NCI-H187 treated with DMSO at 0.1 percent for 48 hours (cell line): Measurements from ENCODE around the gene GRAMD4.

Source experiments
- DNase-seq: peaks from one replicate; lab custom pipeline; 2025; lab: John Stamatoyannopoulos, UW

GRAMD4 gene

DNA sequence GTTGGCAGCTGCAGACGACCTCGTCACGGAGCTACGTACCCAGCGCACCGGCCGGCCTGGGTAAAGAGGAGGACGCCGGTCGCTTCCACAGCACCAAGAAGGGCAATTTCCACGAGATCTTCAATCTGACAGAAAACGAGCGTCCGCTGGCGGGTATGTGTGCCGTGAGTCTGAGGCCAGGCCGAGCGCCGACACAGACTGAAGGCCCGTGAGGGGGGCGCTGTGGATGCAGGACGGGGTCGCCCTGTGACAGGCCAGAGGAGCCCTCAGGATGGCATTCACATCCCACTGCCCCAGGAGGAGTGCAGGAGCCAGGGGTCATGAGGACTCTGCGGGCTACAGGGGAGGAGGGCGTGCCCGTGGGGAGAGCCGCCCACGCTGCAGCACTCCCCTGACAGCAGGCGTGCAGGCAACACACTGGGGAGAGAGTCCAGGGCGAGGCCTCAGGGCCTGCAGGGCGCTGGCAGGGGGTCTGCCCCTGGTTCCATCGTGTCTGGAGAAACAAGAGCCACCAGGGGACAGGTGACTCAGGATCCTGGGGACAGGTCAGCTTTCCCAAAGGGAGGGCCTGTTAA is 53.6 kb downstream of the GRAMD4 start:
- no peak for DNase-seq

DNA sequence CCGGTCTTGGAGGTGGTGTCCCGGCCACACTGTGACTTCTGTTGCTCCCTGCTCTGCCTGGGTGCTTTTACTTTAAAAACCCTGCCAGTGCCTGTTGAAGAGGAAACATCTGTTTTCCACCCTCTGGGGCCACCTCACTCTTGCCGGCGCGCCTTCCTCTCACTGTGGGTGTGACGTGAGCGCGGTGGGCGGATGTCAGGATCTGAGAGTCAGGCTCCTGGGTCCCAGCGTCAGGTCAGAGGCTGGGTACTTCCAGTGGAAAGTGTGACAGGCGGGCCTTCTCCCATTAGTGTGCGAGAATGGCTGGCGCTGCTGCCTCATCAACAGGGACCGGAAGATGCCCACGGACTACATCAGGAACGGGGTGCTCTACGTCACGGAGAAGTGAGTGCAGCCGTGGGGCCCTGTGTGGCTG is 54.2 kb downstream of the GRAMD4 start:
- DNase-seq: no peak

DNA sequence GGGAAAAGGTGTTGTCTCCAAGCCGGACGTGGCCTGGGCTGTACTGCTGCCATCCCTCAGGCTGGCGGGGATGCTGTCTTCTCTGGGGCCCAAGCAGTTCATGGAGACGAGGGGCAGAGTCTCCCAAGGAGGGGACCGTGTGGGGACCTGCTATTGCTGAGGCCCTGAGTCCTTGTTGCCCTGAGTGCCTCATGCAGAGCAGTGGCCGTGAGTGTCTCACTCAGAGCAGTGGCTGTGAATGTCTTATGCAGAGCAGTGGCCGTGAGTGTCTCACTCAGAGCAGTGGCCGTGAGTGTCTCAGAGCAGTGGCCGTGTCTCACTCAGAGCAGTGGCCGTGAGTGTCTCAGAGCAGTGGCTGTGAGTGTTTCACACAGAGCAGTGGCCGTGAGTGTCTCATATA is 54.7 kb downstream of the GRAMD4 start:
- DNase-seq: no peak

DNA sequence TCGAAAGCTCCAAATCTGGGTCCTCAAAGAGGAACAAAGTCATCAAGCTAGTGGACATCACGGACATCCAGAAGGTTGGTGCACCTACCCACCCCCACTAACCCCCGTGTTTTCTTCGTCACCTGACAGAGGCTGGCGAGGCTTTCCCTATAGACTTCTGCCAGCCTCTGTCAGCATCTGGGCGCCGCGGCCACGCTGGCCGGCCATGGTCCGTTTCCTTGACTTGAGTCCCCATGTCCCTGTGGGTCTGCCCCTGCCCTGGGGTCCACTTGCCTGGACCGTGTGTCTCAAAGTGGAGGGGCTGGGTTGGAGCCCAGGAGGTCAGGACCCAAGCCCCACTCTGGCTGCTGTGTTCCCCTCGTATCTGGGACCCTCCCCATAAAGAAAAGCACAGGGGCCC is 55.3 kb downstream of the GRAMD4 start:
- no peak for DNase-seq

DNA sequence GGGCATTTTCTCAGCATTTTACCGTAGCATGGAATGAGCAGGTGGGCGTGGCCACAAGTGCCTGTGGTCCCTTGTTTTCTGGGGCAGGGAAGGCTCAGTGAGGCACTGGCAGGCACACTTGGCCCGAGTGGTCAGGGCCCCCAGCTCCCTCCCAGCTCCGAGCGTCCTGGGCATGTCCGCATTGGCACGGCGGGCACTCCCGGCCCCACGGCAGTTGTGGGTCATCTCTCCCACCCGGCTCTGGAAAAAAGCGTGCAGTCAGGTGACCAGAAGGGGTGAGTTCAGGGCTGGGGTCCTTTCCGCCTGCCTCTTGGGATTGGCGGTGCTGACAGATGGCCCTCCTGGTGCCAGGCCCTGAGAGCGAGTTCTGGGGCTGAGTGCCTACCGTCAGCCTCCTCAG is 55.8 kb downstream of the GRAMD4 start:
- DNase-seq: no peak

DNA sequence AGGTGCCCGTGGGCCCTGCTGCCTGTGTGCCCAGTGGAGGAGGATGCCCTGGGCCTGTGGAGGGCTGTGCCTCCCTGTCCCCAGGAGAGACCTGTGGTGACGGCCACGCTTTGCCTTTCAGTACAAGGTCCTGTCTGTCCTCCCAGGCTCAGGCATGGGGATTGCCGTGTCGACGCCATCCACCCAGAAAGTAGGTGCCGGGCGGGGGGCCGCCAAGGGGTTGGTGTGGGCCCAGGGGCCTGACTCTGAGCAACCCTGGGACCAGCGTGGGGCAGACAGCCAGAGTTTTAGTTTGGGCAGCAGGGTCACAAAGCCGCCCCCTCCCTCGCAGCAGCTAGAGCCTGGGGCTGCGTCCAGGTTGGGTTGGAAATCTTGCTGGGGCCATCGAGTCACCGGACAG is 56.3 kb downstream of the GRAMD4 start:
- no peak for DNase-seq

DNA sequence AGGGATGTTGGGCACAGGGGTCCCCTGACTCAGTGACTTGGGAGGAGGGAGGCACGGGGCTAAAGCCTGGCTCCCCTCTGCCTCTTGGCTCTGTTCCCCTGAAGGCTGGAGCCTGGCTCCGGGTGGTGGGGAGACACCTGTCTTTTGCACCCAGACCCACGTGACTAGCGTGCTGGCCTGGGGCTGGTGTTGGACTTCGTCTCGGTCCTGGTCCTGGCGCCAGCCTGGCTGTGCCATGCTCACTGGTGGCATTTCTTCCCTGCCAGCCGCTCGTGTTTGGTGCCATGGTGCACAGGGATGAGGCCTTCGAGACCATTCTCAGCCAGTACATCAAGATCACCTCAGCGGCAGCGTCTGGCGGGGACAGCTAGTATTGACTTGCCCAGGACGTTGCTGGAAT is 56.7 kb downstream of the GRAMD4 start:
- DNase-seq: no peak

DNA sequence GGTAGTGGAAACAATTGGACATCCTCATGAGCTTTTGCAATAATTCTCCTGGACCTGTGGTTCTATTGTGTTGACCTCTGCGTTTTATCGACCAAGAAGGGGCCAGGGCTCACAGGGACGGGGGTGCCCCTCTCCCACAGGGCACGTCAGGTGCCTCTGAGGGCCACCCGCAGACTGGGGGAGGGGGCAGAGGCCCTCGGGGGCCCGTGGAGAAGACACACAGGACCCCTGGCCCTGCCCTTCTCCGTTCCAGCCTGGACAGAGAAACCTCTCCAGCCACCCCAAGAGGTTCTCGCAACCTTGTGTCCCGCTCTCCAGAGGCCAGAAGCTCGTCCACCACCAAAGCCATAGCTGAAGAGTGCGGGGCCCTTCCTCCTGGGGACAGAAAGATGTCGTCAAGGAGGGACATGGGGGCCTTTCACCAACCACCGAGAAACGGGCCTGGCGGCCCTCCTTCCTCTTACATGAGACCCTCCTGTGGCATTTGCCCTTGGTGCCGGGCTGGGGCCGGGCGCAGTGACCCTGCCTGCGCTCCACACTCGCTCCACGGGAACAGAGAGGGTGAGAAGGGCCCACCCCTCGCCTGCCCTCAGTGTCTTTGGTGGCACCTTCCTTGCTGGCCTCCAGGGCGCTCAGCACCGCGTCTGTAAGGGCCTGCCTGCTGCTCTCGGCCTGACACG is 57.3 kb downstream of the GRAMD4 start:
- DNase-seq: no peak

DNA sequence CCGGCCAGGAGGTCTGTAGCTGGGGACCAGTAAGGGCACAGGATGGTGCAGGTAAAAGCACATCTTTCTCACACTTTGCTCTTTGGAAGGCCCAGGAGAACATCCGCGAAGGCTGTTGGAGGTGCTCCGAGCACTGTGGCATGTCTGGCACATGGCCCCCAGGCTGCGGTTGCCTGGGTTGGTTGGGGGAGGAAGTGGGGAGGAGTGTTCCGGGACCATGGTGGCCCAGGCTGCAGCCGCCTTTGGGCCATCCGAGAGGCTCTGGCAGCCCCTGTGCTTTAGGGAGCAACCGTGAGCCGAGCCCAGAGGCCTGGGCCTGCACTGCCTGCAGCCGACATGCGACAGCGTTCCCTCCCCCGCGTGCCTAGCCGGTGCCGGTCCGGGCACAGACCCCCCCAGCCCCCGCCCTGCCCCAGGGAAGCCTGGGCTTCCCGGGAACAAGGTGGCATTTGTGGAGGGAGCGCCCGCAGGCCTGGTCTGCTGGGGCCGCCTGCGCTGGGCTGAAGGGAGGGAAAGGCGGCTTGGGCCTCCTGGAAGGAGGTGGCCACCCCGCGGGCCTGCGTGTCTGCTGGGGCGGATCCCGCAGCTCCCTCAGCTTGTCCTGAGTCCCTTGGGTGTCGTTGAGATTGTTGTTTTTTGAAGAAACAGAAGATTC is 57.9 kb downstream of the GRAMD4 start:
- DNase-seq: no peak

DNA sequence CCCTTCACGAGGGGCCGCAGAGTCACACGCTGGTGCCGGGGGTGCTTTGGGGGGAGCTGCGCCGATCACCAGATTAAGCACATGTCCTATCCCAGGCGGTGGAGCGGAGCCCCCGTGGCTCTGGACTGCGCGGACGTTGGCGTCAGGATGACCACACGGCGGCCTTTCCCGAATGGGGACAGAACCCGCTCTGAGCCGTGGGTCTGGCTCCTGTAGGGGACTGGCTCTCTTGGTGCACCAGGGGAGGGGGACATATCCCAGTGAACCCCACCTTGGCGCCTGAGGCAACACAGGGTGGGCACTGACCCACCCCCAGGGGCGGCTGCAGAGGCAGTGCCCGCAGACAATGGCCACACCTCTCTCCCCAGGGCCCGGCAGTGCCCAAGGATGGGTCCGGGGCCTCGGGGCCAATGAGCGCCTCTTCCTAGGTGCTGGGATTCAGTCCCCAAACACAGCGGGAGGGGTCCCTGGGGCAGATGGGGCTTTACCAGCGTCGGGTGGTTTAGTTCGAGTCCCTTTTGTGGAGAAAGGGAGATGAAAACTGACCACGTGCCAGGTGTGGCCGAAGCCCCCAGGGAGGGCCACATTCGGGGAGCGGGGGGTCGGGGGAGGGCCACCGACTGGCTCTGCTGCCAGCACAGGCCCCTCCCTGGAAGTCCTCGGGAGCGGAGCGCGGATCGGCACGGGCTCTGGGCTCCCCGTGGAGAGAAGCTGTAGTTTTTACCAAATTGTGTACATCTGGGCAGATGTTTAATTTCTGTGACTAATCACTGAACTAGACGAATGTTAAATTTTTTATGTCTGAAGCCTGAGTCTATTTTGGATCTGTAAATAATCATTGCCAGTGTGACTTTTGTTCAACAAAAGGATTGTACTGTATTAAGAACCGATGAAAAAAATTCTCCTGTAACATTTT is 58.9 kb downstream of the GRAMD4 start:
- DNase-seq: no peak

DNA sequence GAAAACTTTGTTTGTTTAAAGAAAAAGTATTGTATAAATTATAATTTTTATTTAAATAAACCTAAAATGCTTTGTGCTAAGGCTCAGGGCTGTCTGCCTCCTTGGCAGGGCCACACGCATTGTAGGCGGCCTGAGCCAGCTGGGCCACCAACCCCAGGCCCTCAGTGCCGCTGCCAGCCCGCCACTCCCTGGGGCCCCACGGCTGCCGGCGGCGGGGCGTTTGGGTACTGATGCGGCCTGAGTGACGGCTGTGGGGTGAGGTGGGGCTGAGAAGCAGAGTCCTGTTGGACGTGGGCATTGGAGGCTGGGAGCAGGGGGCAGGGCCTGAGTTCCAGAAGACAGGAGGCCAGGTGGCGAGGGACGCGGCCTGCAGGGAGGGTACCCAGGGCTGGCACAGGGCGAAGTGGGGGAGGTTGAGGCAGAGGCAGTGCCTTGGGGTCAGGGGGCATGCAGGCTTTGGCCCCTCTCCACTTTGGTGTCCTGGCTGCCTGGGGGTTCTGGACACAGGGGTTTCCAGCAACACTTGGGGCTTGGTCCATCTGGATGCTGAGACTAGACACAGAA is 59.6 kb downstream of the GRAMD4 start:
- no peak for DNase-seq

DNA sequence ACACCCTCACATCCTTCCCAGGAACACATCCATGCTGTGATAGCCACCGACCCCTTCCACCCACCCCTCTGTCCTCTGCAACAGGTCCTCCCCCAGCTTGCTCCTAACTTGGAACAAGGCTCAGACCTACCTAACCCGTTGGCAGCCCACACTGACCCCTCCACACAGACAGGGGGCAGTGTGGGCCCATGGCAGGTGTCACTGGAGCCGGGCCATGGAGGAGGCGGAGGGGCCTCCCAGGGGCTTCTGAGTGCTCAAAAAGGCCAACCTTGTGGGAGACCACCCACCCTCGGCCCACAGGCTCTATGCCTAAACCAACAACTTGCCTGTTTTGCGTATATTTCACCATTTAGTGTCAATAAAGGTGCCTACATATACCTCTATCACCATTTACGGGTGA is 60.8 kb downstream of the GRAMD4 start:
- no peak for DNase-seq

DNA sequence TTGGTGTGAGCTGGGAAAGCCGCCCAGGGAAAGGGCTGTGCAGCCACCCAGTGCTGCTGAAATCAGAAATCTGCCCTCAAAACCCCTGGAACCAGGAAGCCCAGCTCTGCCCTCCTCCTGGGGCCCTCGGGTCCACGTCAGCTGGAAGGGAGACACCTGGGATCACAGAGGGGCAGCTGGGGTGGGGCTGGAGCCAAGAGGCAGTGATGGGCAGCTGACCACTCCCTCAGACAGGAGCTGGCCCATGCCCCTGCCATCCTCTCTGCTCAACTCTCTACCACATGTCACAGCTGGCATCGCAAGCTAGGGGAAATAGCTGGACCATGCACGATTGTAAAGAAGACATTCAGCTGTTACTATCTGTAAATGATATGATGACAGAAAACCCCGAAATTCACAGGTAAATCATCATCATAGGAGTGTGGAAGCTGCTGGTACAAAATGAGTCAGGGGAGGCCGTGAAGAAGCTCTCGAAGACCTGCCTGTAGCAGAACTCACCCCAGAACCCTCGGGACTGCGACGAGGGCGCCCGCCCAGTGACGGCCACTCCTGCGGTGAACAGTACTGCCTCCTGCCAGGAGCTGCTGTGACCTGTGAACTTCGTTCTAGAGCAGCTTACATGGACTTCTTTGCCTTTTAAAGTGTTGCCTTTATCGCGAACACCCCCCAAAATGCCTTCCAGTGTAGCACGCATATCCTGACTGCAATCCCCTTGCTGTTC is 62.0 kb downstream of the GRAMD4 start:
- DNase-seq: no peak

DNA sequence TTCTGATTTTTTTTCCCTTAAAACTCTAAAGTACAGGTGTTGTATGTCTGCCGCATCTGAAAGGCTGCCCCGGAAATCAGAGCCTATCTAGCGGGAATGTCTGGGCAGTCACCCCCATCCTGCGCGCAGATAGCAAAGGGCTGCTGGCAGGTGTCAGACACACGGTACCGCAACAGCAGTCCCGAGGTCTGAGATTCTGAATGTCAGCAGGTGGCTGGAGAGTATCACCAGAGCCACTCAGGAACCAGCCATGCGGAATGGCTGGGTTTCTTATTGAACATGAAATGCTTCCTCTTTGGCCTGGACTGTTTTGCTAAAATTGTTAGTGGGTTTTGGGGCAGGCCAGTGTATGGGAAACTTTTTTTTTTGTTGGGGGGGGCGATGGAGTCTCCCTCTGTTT is 64.5 kb downstream of the GRAMD4 start:
- no peak for DNase-seq

DNA sequence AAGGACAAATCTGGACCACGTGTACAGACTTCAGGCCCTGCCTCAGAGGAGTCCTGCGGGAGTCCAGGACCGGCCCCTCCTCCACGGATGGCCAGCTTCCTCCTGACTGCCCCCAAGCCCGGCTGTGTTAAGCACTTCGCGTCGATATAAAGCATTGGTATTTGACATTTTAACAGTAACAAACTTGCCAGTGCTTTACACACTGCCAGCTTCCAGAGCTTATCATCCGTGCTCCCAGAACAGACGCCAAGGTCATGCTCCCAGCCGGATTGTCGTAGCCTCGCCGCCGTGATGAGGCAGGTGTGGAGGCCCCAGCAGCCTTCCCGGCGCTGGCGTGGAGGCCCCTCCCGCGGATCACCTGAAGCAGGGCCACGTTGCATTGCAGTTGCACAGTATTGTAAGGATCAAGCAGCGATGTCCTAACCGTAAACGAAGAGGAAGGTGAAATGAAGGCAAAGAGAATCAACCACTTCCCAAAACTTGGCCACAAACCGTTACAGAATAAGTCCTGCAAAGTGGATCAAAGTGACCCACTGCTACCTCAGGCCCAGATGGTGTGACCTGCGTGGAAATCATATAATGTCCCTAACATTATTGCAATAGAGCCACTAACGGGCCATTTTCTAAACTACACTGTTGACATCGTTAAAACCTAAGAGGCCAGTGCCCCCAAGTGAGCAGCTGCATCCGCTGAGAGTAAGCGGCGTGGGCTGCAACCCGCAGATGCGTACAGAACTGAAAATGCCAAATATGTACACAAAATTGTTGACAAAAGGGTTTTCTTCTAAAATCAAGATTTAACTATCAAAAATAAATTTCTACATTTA is 66.2 kb downstream of the GRAMD4 start:
- no peak for DNase-seq

DNA sequence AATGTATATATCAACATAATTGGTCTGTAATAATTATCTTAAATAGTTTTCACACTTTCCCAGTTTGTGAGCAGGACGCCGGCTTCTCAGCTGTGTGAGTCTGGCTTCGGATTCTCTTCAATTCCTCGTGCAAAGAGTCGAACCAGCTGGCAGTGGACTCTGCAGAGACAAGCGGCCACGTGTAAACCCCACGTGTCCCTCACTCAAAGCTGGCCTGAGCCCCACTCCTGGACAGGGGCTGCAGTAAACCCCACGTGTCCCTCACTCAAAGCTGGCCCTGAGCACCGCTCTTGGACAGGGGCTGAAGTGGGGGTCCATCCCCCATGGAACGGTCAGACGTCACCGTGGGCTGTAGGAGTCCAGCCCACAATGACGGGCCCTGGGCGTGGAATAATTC is 66.9 kb downstream of the GRAMD4 start:
- DNase-seq: no peak

DNA sequence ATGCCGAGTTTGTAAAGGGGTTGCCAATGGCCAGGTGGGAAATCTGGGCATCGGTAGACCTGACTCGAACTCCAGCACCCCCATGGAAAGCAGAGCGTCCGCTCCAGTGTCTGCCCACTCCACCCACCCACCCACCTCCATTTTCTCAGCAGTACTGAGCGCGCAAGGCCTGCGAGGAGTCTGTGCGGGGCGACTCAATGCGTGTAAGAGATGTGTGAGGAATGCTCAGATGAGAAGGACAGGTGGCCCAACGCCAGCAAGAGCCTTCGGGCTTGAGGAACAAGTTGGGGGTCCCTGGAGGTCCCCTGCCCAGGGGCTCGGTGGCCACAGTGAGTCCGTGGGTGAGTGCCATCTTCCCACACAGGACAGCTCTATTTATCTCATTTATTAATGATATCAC is 67.3 kb downstream of the GRAMD4 start:
- no peak for DNase-seq

DNA sequence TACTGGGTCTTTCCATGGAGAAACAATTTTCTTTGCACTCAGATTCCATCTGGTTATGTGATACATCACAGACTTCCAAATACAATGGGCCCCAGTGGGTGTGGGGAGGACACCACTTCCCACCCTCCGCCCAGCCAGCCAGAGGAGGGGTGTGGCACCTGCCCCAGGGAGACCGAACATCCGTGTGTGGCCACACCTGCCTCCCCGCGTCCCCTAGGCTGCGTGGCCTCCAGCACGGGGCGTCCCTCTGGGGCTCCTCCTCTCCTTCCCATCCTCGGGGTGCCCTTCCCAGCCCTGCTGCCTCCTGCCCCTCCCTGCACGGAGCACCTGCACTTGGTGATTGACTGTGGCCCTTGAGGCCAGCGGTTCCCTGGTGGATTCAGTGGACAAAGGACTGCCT is 68.8 kb downstream of the GRAMD4 start:
- DNase-seq: no peak

DNA sequence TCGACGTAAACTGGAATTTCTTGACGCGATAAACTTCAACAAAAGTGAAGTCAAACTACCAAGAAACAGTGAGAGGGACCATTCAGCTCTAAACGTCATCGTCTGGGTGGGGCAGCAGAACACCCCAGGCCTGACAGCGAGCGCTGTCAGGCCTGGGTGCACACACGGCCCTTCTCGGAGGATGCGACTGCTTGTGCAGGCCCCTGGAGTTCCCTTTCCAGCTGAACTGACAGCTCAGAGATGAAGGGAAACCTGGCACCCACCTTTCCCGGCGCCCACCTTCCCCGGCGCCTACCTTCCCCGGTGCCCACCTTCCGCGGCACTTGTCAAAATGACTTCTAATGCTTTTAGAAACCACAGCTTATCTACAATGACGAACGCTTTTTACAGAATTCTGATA is 70.0 kb downstream of the GRAMD4 start:
- DNase-seq: no peak

DNA sequence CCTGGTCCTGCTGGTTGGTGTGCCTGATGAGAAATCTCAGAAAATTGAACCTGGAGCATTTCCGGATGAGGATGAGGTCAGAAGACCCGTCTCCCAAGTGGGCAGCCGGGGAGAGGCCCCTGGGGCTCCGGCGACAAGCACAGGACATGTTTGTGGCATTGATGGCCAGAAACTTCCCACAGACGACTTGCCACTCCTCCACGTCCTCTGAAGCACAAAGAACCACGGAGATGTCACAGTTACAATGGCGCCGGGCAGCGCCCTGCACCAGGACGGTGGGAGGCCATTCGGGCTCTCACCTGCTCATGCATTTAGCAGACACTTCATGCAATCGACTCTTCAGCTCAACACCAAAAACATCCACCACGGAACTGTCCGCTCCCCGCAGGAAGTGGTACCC is 71.4 kb downstream of the GRAMD4 start:
- no peak for DNase-seq
